Thyroid gland (tissue), 4 donors: ENCODE data around the gene CSF1R. TPM values are rescaled to one million over a fixed set of nuclear protein-coding genes. Genes with fewer than 3 reads are reported as not detected.

Source experiments
- DNase-seq, 2 donors: peaks; one replicate each; pipeline ENCODE4 v3.0.0-alpha.2; 2019
- H3K27ac ChIP-seq, 3 donors: fragments of 200-600 bp; sonication (generic); 1 replicate in 2 of 3; 2 replicates in 1 of 3; pipeline ENCODE4 v1.5.1; 2016 to 2019; ENCODE audit warnings: mild to moderate bottlenecking in 1 of 3, moderate library complexity in 1 of 3
- H3K27me3 ChIP-seq: fragments of 200-600 bp; sonication (generic); one replicate; pipeline ENCODE4 v1.5.1; 2019
- H3K36me3 ChIP-seq, 2 donors: fragments of 200-600 bp; sonication (generic); one replicate each; pipeline ENCODE4 v1.5.1; 2016 to 2019
- H3K4me1 ChIP-seq, 2 donors: fragments of 200-600 bp; sonication (generic); one replicate each; pipeline ENCODE4 v1.5.1; 2017 to 2019
- H3K4me3 ChIP-seq, 3 donors: fragments of 200-600 bp; sonication (generic); replicated peaks in 1 of 3; 1 replicate in 2 of 3; 2 replicates in 1 of 3; pipeline ENCODE4 v1.5.1; 2016; ENCODE audit warnings: mild to moderate bottlenecking in 1 of 3
- H3K9me3 ChIP-seq: fragments of 200-600 bp; sonication (generic); one replicate; pipeline ENCODE4 v1.5.1; 2017
- POLR2A ChIP-seq, 2 donors: fragments of 450-650 bp; IDR thresholded peaks; one replicate each; pipeline ENCODE4 v1.6.1; 2017; ENCODE audit warnings: antibody characterized with exemption in 2 of 2, mild to moderate bottlenecking in 2 of 2, moderate library complexity in 1 of 2
- WGBS, 2 donors: methylation state at CpG; one replicate each; pipeline ENCODE4 v1.1.5; 2017; 5-methylcytosine and 5-hydroxymethylcytosine counted together
- intact Hi-C: fragments of 100-400 bp; cut with DNase I; formaldehyde crosslinking; loops from one replicate; pipeline ENCODE4 v1.15.1; 2023
- total RNA-seq, 4 donors: library from RNA; depleted of rRNA; stranded (reverse); fragments of >200 nt; gene quantifications; one replicate each; pipeline ENCODE4 v1.2.3, GENCODE V29; 2016
- TF ChIP-seq, protein P1 (sequence below), 6 experiments: fragments of 200-600 bp in 3 of 6; fragments of 450-650 bp in 3 of 6; sonication (generic) in 3 of 6; IDR thresholded peaks; one replicate each; pipeline ENCODE4 v1.5.1; 2016 to 2019; ENCODE audit warnings: antibody characterized with exemption in 6 of 6, mild to moderate bottlenecking in 2 of 6, inconsistent platforms in 1 of 6, moderate library complexity in 1 of 6

CSF1R gene
- total RNA-seq, 4 donors from 2014 or later, result 9.1 to 14.1 (median 11.4) TPM

DNA sequence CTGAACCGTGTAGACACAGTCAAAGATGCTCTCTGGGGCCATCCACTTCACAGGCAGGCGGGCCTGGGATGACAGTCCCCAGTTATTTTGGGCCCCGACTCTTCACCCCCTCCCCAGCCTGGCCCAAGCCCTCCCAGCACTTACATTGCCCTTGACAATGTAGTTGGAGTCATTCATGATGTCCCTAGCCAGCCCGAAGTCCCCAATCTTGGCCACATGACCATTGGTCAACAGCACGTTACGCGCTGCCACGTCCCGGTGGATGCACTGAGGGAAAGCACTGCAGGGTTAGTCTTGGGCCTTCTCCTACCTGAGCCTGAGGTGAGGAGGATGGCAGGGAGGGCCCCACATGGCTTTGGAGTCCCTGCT, 30.3 kb downstream of the CSF1R start:
- no peak for DNase-seq
- H3K4me3 ChIP-seq, result no peak overlapping the region
- WGBS, 2 donors, result 95 to 97% methylated on average over 7 to 9 of the region's 9 CpGs
- intact Hi-C loops, result no loop called here
- H3K36me3 ChIP-seq, result peaks cover 37 to 38% of the 10 kb centered on the region in 2 donors
- H3K27ac ChIP-seq, result no peak overlapping the region
- H3K27me3 ChIP-seq, result no peaks in the 10 kb centered on the region
- no peaks in the 10 kb centered on the region for H3K4me1 ChIP-seq
- H3K9me3 ChIP-seq, result no peaks in the 10 kb centered on the region
- TF ChIP-seq, protein P1, sequence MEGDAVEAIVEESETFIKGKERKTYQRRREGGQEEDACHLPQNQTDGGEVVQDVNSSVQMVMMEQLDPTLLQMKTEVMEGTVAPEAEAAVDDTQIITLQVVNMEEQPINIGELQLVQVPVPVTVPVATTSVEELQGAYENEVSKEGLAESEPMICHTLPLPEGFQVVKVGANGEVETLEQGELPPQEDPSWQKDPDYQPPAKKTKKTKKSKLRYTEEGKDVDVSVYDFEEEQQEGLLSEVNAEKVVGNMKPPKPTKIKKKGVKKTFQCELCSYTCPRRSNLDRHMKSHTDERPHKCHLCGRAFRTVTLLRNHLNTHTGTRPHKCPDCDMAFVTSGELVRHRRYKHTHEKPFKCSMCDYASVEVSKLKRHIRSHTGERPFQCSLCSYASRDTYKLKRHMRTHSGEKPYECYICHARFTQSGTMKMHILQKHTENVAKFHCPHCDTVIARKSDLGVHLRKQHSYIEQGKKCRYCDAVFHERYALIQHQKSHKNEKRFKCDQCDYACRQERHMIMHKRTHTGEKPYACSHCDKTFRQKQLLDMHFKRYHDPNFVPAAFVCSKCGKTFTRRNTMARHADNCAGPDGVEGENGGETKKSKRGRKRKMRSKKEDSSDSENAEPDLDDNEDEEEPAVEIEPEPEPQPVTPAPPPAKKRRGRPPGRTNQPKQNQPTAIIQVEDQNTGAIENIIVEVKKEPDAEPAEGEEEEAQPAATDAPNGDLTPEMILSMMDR (IDR thresholded peaks at IDR 0.05), result no peak
- no peak for TF ChIP-seq POLR2A (IDR thresholded peaks at IDR 0.05)

DNA sequence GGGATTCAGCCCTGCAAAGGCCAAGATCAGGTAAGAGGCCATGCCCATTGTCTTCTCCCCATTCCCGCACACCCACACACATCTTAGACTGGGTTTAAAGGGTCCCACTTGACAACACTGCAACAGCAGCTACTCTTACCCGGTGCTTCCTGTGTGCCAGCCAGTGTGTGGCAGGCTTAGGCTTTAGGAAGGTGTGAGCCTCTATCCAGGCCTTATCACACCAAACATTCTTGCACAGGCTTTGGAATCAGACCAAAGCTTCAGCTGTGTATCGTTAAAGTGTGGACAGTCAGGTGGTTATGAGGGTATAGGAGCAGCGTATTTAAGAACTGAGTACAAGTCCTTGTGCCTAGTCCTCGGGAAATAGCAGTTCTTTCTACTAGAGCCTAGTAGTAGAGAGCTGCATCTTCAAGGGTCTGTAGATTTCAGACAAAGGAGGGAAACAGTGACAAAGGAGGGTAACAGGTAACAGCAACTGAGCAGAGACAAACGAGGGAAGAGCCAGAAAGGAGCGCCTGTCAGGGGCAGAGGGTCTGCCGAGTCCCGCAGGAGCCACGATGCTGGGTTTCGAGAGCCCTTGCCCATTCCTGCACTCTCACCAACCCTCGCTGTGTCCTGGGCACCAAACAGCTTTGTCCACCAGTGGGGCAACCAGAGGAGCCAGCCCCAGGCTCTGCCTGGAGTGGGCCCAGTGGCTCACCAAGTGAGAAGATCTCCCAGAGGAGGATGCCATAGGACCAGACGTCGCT, 30.9 kb downstream of the CSF1R start:
- Histone ChIP-seq H3K4me1 (no peaks in the 10 kb centered on the region), H3K27ac (no peak overlapping the region), H3K27me3 (no peaks in the 10 kb centered on the region), H3K9me3 (no peaks in the 10 kb centered on the region), H3K4me3 (no peak overlapping the region), H3K36me3 (peaks cover 42 to 44% of the 10 kb centered on the region in 2 donors)
- DNase-seq, result no peak
- TF ChIP-seq, protein P1 (IDR thresholded peaks at IDR 0.05), result no peak
- TF ChIP-seq POLR2A (IDR thresholded peaks at IDR 0.05), result no peak
- intact Hi-C loops, result no loop called here
- WGBS, 2 donors, result 84 to 90% methylated on average over 14 of the region's 14 CpGs

DNA sequence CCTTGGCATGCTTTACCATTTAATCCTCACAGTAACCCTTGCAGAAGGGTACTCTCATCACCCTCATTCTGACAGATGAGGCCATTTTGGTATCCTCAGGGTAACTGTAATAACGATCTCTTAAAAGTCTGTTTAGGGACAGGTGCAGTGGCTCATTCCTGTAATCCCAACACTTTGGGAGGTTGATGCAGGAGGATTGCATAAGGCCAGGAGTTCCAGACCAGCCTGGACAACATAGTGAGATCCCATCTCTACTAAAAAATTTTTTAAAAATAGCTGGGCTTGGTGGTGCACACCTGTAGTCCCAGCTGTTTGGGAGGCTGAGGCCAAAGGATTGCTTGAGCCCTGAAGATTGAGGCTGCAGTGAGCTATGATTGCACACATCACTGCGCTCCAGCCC, 31.8 kb downstream of the CSF1R start:
- no peak for TF ChIP-seq POLR2A (IDR thresholded peaks at IDR 0.05)
- TF ChIP-seq, protein P1 (IDR thresholded peaks at IDR 0.05), result no peak
- H3K4me1 ChIP-seq, result no peaks in the 10 kb centered on the region
- no peak for DNase-seq
- no peaks in the 10 kb centered on the region for H3K27me3 ChIP-seq
- no peak overlapping the region for H3K27ac ChIP-seq
- H3K36me3 ChIP-seq, result peaks cover 52% of the 10 kb centered on the region in 2 donors
- no peaks in the 10 kb centered on the region for H3K9me3 ChIP-seq
- intact Hi-C loops, result no loop called here
- no peak overlapping the region for H3K4me3 ChIP-seq
- 96 to 100% methylated on average over 2 of the region's 2 CpGs for WGBS, 2 donors

DNA sequence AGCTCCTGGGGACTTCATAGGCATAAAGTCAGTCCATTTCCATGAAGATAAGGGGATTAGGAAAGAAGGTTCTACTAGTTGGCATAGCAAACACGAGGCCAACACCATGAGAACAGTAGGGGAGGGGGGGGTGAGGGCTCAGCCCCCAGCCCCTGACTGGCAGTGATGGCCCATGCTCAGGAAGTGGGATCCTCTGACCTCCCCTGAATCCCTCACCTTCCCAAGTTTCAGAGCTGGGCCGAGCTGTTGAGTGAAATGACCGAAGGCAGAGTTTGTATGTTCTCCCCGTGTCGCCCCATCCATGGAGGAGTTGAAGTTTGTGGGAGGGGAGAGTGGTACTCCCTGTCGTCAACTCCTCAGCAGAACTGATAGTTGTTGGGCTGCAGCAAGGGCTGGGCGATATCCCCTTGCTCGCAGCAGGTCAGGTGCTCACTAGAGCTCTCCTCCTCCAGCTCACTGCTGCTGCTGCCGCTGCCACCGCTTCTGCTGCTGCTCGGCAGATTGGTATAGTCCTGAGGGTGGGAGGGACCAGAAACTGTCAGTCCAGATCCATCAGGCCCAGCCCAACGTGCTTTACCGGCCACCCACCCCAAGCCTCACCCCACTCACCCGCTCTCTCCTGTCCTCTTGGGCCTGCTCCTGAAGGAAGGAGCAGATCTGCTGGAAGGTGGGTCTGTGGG, 32.5 kb downstream of the CSF1R start:
- intact Hi-C loops, result no loop called here
- no peak for TF ChIP-seq POLR2A (IDR thresholded peaks at IDR 0.05)
- TF ChIP-seq, protein P1 (IDR thresholded peaks at IDR 0.05), result no peak
- no peaks in the 10 kb centered on the region for H3K4me1 ChIP-seq
- DNase-seq, result no peak
- no peak overlapping the region for H3K27ac ChIP-seq
- H3K27me3 ChIP-seq, result no peaks in the 10 kb centered on the region
- H3K4me3 ChIP-seq, result no peak overlapping the region
- H3K36me3 ChIP-seq, result peaks cover 59% of the 10 kb centered on the region in 2 donors
- H3K9me3 ChIP-seq, result no peaks in the 10 kb centered on the region
- 95 to 98% methylated on average over 13 to 14 of the region's 14 CpGs for WGBS, 2 donors
